ENCODE measurements around the gene PRKG1. TPM values are rescaled to one million over a fixed set of nuclear protein-coding genes. Genes with fewer than 3 reads are reported as not detected.

The PRKG1 gene
- total and polyA plus RNA-seq, 2 donors (not counting 1 experiment from before 2014, with no cell fraction given) = 45.8 to 71.8 TPM

DNA sequence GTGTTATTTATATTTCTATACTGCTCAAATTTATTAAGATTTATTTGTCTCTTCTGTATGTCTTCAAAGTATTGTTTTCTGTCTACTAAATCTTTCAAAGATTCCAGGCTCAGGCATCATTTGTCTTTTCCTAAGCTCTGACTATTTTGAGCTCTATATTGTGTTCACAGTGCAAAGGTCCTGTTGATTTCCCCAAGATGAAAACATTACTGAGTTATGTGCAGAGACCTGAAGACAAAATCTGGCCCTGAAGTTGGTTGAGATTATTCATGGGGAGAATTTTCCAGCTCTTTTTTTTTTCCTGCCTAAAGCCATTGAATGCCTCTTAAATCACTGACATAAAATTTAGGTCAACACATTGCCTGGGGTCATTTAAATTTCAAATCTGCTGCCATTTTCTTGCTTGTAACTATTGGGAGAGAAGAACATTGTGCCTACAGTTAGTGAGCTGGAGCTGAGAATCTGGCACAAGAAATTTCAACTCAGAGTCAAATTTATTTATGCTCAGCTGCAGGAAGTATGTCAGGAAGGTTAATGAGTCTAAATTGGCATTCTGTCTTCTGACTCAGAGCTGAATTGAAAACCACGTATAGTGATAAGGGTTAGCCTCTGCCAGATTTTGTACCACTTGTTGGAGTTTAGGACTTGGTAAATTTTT lies 593.5 kb downstream of the PRKG1 start:
- Histone ChIP-seq H3K36me3 (ENCODE audit: control insufficient read depth, insufficient read depth, low read length) (no peaks in the 10 kb centered on the region), H3K4me3 (replicated peaks in 1 of 4; ENCODE audit: control extremely low read depth in 1 of 4, insufficient read depth in 1 of 4, low read depth in 3 of 4, low read length in 4 of 4) (no peak overlapping the region), H3K27me3 (ENCODE audit: control insufficient read depth, insufficient read depth, low read length) (no peaks in the 10 kb centered on the region), H3K79me2 (ENCODE audit: control insufficient read depth, insufficient read depth, low read length) (no peaks in the 10 kb centered on the region), H3K27ac (ENCODE audit: insufficient read depth, low read length) (no peak overlapping the region), H3K4me2 (ENCODE audit: extremely low read depth, insufficient read depth, low read length) (no peak overlapping the region), H3K4me1 (ENCODE audit: control insufficient read depth, extremely low read depth, insufficient read depth, low read length) (no peaks in the 10 kb centered on the region), H3K9ac (ENCODE audit: insufficient read depth, low read length) (no peak overlapping the region), H4K20me1 (ENCODE audit: control insufficient read depth, extremely low read depth, insufficient read depth, low read length) (no peaks in the 10 kb centered on the region), H3K9me3 (ENCODE audit: control insufficient read depth, insufficient read depth, low read depth, low read length) (no peaks in the 10 kb centered on the region), H2AFZ (ENCODE audit: low read length) (no peak overlapping the region)
- TF ChIP-seq, protein P1, sequence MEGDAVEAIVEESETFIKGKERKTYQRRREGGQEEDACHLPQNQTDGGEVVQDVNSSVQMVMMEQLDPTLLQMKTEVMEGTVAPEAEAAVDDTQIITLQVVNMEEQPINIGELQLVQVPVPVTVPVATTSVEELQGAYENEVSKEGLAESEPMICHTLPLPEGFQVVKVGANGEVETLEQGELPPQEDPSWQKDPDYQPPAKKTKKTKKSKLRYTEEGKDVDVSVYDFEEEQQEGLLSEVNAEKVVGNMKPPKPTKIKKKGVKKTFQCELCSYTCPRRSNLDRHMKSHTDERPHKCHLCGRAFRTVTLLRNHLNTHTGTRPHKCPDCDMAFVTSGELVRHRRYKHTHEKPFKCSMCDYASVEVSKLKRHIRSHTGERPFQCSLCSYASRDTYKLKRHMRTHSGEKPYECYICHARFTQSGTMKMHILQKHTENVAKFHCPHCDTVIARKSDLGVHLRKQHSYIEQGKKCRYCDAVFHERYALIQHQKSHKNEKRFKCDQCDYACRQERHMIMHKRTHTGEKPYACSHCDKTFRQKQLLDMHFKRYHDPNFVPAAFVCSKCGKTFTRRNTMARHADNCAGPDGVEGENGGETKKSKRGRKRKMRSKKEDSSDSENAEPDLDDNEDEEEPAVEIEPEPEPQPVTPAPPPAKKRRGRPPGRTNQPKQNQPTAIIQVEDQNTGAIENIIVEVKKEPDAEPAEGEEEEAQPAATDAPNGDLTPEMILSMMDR (conservative IDR thresholded peaks at IDR 0.05 in 1 of 2, IDR thresholded peaks at IDR 0.05 in 1 of 2; ENCODE audit: low read depth in 1 of 2, low read length in 2 of 2) = no peak
- no peak for TF ChIP-seq EZH2 (IDR thresholded peaks at IDR 0.05; ENCODE audit: low read length, missing control alignments)
- peak; percentile 65 to 73 for DNase-seq (ENCODE audit: low read depth in 2 of 2)

DNA sequence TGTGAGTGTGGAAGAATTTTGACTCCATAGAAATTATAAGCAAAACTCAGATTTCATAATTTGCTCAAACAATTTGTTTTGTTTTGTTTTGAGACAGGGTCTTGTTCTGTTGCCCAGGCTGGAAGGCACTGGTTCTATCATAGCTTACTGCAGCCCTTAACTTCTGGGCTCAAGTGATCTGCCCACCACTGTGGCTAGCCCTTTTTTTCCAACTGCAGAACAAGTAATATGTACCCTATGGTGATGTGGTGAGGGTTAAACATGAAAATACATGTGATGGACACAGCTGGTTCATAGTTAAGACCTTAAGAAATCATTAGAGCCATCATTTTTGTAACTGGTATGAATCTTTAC lies 594.0 kb downstream of the PRKG1 start:
- Histone ChIP-seq H3K9me3 (ENCODE audit: control insufficient read depth, insufficient read depth, low read depth, low read length) (no peaks in the 10 kb centered on the region), H3K27ac (ENCODE audit: insufficient read depth, low read length) (no peak overlapping the region), H3K4me1 (ENCODE audit: control insufficient read depth, extremely low read depth, insufficient read depth, low read length) (no peaks in the 10 kb centered on the region), H3K4me3 (replicated peaks in 1 of 4; ENCODE audit: control extremely low read depth in 1 of 4, insufficient read depth in 1 of 4, low read depth in 3 of 4, low read length in 4 of 4) (no peak overlapping the region), H3K36me3 (ENCODE audit: control insufficient read depth, insufficient read depth, low read length) (no peaks in the 10 kb centered on the region), H4K20me1 (ENCODE audit: control insufficient read depth, extremely low read depth, insufficient read depth, low read length) (no peaks in the 10 kb centered on the region), H2AFZ (ENCODE audit: low read length) (no peak overlapping the region), H3K27me3 (ENCODE audit: control insufficient read depth, insufficient read depth, low read length) (no peaks in the 10 kb centered on the region), H3K9ac (ENCODE audit: insufficient read depth, low read length) (no peak overlapping the region), H3K79me2 (ENCODE audit: control insufficient read depth, insufficient read depth, low read length) (no peaks in the 10 kb centered on the region), H3K4me2 (ENCODE audit: extremely low read depth, insufficient read depth, low read length) (no peak overlapping the region)
- TF ChIP-seq, protein P1 (conservative IDR thresholded peaks at IDR 0.05 in 1 of 2, IDR thresholded peaks at IDR 0.05 in 1 of 2; ENCODE audit: low read depth in 1 of 2, low read length in 2 of 2) = no peak
- TF ChIP-seq EZH2 (IDR thresholded peaks at IDR 0.05; ENCODE audit: low read length, missing control alignments) = no peak
- DNase-seq (ENCODE audit: low read depth in 2 of 2) = no peak

GRCh38 chr10:51669041-51669440 lies 594.8 kb downstream of the PRKG1 start:
- no peaks in the 10 kb centered on the region for H3K79me2 ChIP-seq (ENCODE audit: control insufficient read depth, insufficient read depth, low read length)
- TF ChIP-seq, protein P1 (conservative IDR thresholded peaks at IDR 0.05 in 1 of 2, IDR thresholded peaks at IDR 0.05 in 1 of 2; ENCODE audit: low read depth in 1 of 2, low read length in 2 of 2) = no peak
- TF ChIP-seq EZH2 (IDR thresholded peaks at IDR 0.05; ENCODE audit: low read length, missing control alignments) = no peak
- H3K27ac ChIP-seq (ENCODE audit: insufficient read depth, low read length) = no peak overlapping the region
- H3K9me3 ChIP-seq (ENCODE audit: control insufficient read depth, insufficient read depth, low read depth, low read length) = no peaks in the 10 kb centered on the region
- H3K4me2 ChIP-seq (ENCODE audit: extremely low read depth, insufficient read depth, low read length) = no peak overlapping the region
- H3K36me3 ChIP-seq (ENCODE audit: control insufficient read depth, insufficient read depth, low read length) = no peaks in the 10 kb centered on the region
- no peaks in the 10 kb centered on the region for H3K27me3 ChIP-seq (ENCODE audit: control insufficient read depth, insufficient read depth, low read length)
- no peak overlapping the region for H2AFZ ChIP-seq (ENCODE audit: low read length)
- DNase-seq (ENCODE audit: low read depth in 2 of 2) = no peak
- H3K9ac ChIP-seq (ENCODE audit: insufficient read depth, low read length) = no peak overlapping the region
- no peak overlapping the region for H3K4me3 ChIP-seq (replicated peaks in 1 of 4; ENCODE audit: control extremely low read depth in 1 of 4, insufficient read depth in 1 of 4, low read depth in 3 of 4, low read length in 4 of 4)
- no peaks in the 10 kb centered on the region for H3K4me1 ChIP-seq (ENCODE audit: control insufficient read depth, extremely low read depth, insufficient read depth, low read length)
- H4K20me1 ChIP-seq (ENCODE audit: control insufficient read depth, extremely low read depth, insufficient read depth, low read length) = no peaks in the 10 kb centered on the region
